Body of pancreas (tissue), 4 donors: ENCODE data around the gene CEACAM19. TPM values are rescaled to one million over a fixed set of nuclear protein-coding genes. Genes with fewer than 3 reads are reported as not detected.

Source experiments
- ATAC-seq: fragments of 150-250 bp; one replicate; pipeline ENCODE4 v1.9.1; 2016
- DNase-seq, 4 donors: peaks; one replicate each; pipeline ENCODE4 v3.0.0-alpha.2; 2019
- H3K27ac ChIP-seq, 4 donors: fragments of 200-600 bp; sonication (generic); 1 replicate in 3 of 4; 2 replicates in 1 of 4; pipeline versions ENCODE4 v1.5.1 to v1.6.1; 2016 to 2019; ENCODE audit warnings: mild to moderate bottlenecking in 1 of 4, mixed read lengths in 1 of 4, moderate library complexity in 1 of 4
- H3K27me3 ChIP-seq, 2 donors: fragments of 200-600 bp; sonication (generic); one replicate each; pipeline ENCODE4 v1.6.0; 2016; ENCODE audit warnings: mild to moderate bottlenecking in 1 of 2
- H3K36me3 ChIP-seq, 2 donors: fragments of 200-600 bp; sonication (generic); replicated peaks in 1 of 2; 2 replicates each; pipeline ENCODE4 v1.5.1; 2016; ENCODE audit warnings: low read depth in 2 of 2; ENCODE audit not compliant: insufficient read depth in 1 of 2
- H3K4me1 ChIP-seq: fragments of 200-600 bp; sonication (generic); one replicate; pipeline ENCODE4 v1.6.0; 2016
- H3K4me3 ChIP-seq, 2 donors: fragments of 200-600 bp; sonication (generic); 1 replicate in 1 of 2; 2 replicates in 1 of 2; pipeline ENCODE4 v1.5.1; 2016 to 2019
- H3K9me3 ChIP-seq, 3 donors: fragments of 200-600 bp; sonication (generic); 1 replicate in 2 of 3; 2 replicates in 1 of 3; pipeline ENCODE4 v1.5.1; 2016
- CTCF ChIP-seq, 7 experiments: fragments of 450-650 bp in 4 of 7; fragments of 200-600 bp in 3 of 7; sonication (generic) in 3 of 7; IDR thresholded peaks; one replicate each; pipeline ENCODE4 v1.5.1; 2016 to 2019; ENCODE audit warnings: antibody characterized with exemption in 7 of 7
- POLR2A ChIP-seq, 3 donors: fragments of 450-650 bp; IDR thresholded peaks; one replicate each; pipeline ENCODE4 v1.6.1; 2016; ENCODE audit warnings: antibody characterized with exemption in 3 of 3, mild to moderate bottlenecking in 2 of 3
- WGBS, 2 donors: methylation state at CpG; one replicate each; pipeline ENCODE4 v1.1.5; 2017; 5-methylcytosine and 5-hydroxymethylcytosine counted together
- intact Hi-C: fragments of 100-400 bp; cut with DNase I; formaldehyde crosslinking; loops from one replicate; pipeline ENCODE4 v1.15.1; 2023
- total RNA-seq, 2 donors: library from RNA; depleted of rRNA; stranded (reverse); fragments of >200 nt; gene quantifications; one replicate each; pipeline ENCODE4 v1.1.0, GENCODE V29; 2016

The CEACAM19 gene
- total RNA-seq, 2 donors from 2014 or later = 3.9 to 5.3 TPM

- no peaks in the 10 kb centered on the region for H3K9me3 ChIP-seq
- DNase-seq (no peak), ATAC-seq (no peak)
- TF ChIP-seq CTCF (IDR thresholded peaks at IDR 0.05) = no peak
- TF ChIP-seq POLR2A (IDR thresholded peaks at IDR 0.05) = no peak
- peaks cover 10% of the 10 kb centered on the region for H3K4me1 ChIP-seq
- H3K4me3 ChIP-seq = no peak overlapping the region
- no peaks in the 10 kb centered on the region for H3K36me3 ChIP-seq
- WGBS, 2 donors = 79 to 87% methylated on average over 6 to 9 of the region's 9 CpGs
- H3K27me3 ChIP-seq = no peaks in the 10 kb centered on the region
- intact Hi-C loops = no loop called here
- no peak overlapping the region for H3K27ac ChIP-seq
These were observed 29.6 kb upstream of the CEACAM19 start for GRCh38 chr19:44641501-44642265.

- TF ChIP-seq CTCF (IDR thresholded peaks at IDR 0.05) = no peak
- Histone ChIP-seq H3K27ac (no peak overlapping the region), H3K36me3 (no peaks in the 10 kb centered on the region), H3K4me1 (peaks cover 10% of the 10 kb centered on the region), H3K27me3 (no peaks in the 10 kb centered on the region), H3K4me3 (no peak overlapping the region), H3K9me3 (no peaks in the 10 kb centered on the region)
- 19 to 32% methylated on average over 1 of the region's 1 CpG for WGBS, 2 donors
- ATAC-seq (no peak), DNase-seq (no peak)
- intact Hi-C loops = no loop called here
These were observed 28.9 kb upstream of the CEACAM19 start for GRCh38 chr19:44642377-44642776.

DNA sequence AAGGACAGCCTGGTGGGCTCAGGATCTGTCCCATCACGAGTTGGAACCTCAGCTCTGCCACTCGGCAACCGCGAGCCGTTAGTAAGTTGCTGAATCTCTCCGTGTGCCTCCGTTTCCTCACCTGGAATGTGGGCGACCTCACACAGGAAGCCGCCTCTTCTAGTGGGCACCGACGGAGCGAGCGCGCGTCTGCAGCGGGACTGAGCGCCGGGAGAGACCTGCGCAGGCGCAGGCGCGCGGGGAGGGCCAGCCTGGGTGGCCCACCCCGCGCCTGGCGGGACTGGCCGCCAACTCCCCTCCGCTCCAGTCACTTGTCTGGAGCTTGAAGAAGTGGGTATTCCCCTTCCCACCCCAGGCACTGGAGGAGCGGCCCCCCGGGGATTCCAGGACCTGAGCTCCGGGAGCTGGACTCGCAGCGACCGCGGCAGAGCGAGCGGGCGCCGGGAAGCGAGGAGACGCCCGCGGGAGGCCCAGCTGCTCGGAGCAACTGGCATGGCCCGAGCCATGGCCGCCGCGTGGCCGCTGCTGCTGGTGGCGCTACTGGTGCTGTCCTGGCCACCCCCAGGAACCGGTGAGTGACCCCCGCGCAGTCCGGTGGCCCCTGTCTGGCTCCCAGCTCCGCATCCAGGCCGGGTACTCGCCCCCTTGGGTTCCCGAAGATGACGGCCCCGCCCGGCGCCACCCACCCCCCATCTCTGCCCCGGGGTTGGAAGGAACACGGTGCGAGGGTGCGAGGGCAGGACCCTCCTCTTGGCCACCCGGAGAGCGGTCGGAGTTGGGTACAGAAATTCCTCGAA lies 27.5 kb upstream of the CEACAM19 start, which contains the start of gene PVR:
PVR (plus strand) TSS at position 306 of the 797 bp plus-strand sequence; CDS start at position 493, 187 bp downstream.
- WGBS, 2 donors = 0% methylated on average over 65 of the region's 70 CpGs; no CpG with 5 or more reads in 1 of the 2 donors

GRCh38 chr19:44644402-44645016 lies 26.8 kb upstream of the CEACAM19 start:
- peak; percentile 47 to 61 (median 54) for DNase-seq
- ATAC-seq = peak; percentile 62
- 2 to 5% methylated on average over 10 to 13 of the region's 13 CpGs for WGBS, 2 donors
- Histone ChIP-seq H3K9me3 (no peaks in the 10 kb centered on the region), H3K27ac (peak overlapping the region; percentile 77 to 91 (median 88)), H3K36me3 (no peaks in the 10 kb centered on the region), H3K4me1 (peaks cover 18% of the 10 kb centered on the region), H3K27me3 (no peaks in the 10 kb centered on the region), H3K4me3 (peak overlapping the region; percentile 29 to 82)
- intact Hi-C loops = no loop called here
- no peak for TF ChIP-seq CTCF (IDR thresholded peaks at IDR 0.05)
- TF ChIP-seq POLR2A (IDR thresholded peaks at IDR 0.05) = no peak

More for the DNA sequence above, 27.5 kb upstream of the CEACAM19 start, which contains the start of gene PVR:
- peak; percentile 91 for ATAC-seq
- H3K4me1 ChIP-seq = peaks cover 19% of the 10 kb centered on the region
- peak within 1 kb of the TSS; percentile 29 to 82 for H3K4me3 ChIP-seq
- no peaks in the 10 kb centered on the region for H3K36me3 ChIP-seq
- no peak for TF ChIP-seq CTCF (IDR thresholded peaks at IDR 0.05)
- TF ChIP-seq POLR2A (IDR thresholded peaks at IDR 0.05) = peak; percentile 77 to 86 (median 83)
- no peaks in the 10 kb centered on the region for H3K27me3 ChIP-seq
- H3K27ac ChIP-seq = peak within 1 kb of the TSS; percentile 77 to 91 (median 88)
- DNase-seq = peak; percentile 71 to 85 (median 80)
- H3K9me3 ChIP-seq = no peaks in the 10 kb centered on the region
- intact Hi-C loops = no loop called here
